Measurements from ENCODE around the gene ACAD11.
"Not testable (repeated sequence)": the region's sequence is repeated elsewhere in the genome, so short reads cannot be mapped to it uniquely, and the experiment has no call there.

The ACAD11 gene

DNA sequence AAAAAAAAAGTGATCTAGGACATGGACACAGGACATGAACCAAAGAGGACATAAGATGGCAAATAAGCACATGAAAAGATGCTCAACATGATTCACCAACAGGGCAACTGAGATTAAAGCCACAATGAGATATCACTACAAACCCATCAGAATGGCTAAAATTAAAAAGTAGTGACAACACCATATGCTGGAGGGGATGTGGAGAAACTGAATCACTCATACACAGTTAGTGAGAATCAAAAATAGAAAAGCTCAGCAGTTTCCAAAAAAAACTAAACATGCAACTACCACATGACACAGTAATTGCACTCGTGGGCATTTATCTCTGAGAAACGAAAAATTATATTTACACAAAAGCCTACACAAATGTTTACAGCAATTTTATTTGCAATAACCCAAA, 90.5 kb downstream of the ACAD11 start:
- no peak overlapping the region for H3K4me3 ChIP-seq (ENCODE audit: low read depth, low read length)
- in situ Hi-C loops (cut with HindIII; ENCODE audit: low sequenced_read_pairs): no loop called here
- TF ChIP-seq, protein P1, sequence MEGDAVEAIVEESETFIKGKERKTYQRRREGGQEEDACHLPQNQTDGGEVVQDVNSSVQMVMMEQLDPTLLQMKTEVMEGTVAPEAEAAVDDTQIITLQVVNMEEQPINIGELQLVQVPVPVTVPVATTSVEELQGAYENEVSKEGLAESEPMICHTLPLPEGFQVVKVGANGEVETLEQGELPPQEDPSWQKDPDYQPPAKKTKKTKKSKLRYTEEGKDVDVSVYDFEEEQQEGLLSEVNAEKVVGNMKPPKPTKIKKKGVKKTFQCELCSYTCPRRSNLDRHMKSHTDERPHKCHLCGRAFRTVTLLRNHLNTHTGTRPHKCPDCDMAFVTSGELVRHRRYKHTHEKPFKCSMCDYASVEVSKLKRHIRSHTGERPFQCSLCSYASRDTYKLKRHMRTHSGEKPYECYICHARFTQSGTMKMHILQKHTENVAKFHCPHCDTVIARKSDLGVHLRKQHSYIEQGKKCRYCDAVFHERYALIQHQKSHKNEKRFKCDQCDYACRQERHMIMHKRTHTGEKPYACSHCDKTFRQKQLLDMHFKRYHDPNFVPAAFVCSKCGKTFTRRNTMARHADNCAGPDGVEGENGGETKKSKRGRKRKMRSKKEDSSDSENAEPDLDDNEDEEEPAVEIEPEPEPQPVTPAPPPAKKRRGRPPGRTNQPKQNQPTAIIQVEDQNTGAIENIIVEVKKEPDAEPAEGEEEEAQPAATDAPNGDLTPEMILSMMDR (IDR thresholded peaks at IDR 0.05; ENCODE audit: low read depth, low read length): no peak
- DNase-seq (ENCODE audit: low read depth, low spot score): no peak

DNA sequence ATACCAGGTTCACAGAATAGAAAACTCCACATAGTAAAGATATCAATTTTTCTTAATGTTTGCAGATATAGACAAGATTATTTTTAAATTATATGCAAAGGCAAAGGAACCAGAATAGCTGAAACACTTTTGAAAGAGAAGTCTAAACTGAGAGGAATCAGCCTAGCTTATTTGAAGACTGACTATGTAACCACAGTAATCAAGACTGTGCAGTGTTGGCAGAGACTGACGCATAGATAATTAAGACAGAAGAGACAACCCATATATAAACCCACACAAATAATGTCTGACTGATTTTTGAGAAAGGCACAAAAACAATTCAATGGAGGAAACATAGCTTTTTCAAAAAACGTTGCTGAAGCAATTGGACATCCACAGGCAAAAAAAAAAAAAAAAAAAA, 91.2 kb downstream of the ACAD11 start:
- in situ Hi-C loops (cut with HindIII; ENCODE audit: low sequenced_read_pairs): no loop called here
- no peak overlapping the region for H3K4me3 ChIP-seq (ENCODE audit: low read depth, low read length)
- TF ChIP-seq, protein P1 (IDR thresholded peaks at IDR 0.05; ENCODE audit: low read depth, low read length): no peak
- DNase-seq (ENCODE audit: low read depth, low spot score): no peak

DNA sequence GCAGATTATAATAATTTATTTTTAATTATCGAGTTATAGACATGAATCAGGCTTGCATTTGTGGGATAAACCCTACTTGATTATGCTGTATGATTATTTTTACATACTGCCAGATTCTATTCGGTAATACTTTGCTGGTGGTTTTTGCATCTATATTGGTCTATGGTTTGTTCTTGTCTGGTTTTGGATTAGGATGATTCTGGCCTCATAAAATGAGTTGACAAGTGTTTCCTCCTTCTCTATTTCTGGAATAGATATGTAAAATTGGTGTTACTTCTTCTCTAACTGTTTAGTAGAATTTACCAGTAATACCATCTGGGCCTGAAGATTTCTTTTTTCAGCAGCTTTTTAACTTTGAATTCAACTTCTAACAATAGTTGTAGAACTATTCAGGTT, 95.5 kb downstream of the ACAD11 start:
- DNase-seq (ENCODE audit: low read depth, low spot score): no peak
- in situ Hi-C loops (cut with HindIII; ENCODE audit: low sequenced_read_pairs): no loop called here
- H3K4me3 ChIP-seq (ENCODE audit: low read depth, low read length): no peak overlapping the region
- TF ChIP-seq, protein P1 (IDR thresholded peaks at IDR 0.05; ENCODE audit: low read depth, low read length): no peak

DNA sequence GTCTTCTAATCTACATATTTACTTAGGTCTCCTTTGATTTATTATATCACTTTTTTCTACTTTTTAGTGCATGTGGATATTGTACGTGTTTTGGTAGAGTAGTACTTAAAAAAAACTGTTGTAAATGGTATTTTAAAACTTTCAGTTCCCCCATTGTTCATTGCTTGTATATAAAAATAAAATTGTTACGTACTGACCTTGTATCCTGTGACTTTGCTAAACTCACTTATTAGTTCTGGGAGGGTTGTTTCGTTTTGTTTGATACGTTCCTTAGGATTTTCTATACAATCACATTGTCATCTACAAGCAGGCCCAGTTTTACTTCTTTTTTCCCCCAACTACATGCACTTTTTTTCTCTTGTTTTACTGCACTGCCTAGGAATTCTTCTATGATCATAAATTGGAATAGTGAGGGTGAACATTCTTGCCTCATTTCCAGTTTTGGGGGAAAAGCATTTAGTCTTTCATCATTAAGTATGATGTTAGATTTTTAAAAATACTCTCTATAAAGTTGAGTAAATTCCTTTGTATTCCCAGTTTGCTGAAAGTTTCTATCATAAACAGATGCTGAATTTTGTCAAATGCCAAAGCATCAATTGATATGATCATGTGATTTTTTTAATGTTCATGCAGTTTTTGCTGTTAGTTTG, 96.1 kb downstream of the ACAD11 start:
- no peak for DNase-seq (ENCODE audit: low read depth, low spot score)
- in situ Hi-C loops (cut with HindIII; ENCODE audit: low sequenced_read_pairs): no loop called here
- H3K4me3 ChIP-seq (ENCODE audit: low read depth, low read length): no peak overlapping the region
- TF ChIP-seq, protein P1 (IDR thresholded peaks at IDR 0.05; ENCODE audit: low read depth, low read length): no peak

DNA sequence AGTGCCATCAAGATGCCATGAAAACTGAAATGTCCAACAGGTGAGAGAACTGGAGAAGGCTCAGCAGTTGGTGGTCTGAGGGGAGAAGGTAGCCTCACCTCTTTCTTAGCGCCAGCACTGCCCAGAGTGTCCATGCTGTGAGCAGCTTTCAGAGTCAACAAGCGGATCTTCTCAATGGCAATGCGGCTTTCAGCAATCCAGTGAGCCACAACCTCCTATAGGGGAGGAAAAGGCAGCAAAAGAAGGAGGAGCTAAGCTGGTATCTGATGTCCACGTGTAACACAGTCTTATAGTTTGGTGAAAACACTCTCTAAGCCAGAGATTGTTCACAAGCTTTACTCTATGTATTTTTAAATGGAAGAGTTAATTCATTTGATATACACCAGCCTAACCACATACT, 98.6 kb downstream of the ACAD11 start:
- no peak for DNase-seq (ENCODE audit: low read depth, low spot score)
- H3K4me3 ChIP-seq (ENCODE audit: low read depth, low read length): no peak overlapping the region
- TF ChIP-seq, protein P1 (IDR thresholded peaks at IDR 0.05; ENCODE audit: low read depth, low read length): no peak
- in situ Hi-C loops (cut with HindIII; ENCODE audit: low sequenced_read_pairs): no loop called here

DNA sequence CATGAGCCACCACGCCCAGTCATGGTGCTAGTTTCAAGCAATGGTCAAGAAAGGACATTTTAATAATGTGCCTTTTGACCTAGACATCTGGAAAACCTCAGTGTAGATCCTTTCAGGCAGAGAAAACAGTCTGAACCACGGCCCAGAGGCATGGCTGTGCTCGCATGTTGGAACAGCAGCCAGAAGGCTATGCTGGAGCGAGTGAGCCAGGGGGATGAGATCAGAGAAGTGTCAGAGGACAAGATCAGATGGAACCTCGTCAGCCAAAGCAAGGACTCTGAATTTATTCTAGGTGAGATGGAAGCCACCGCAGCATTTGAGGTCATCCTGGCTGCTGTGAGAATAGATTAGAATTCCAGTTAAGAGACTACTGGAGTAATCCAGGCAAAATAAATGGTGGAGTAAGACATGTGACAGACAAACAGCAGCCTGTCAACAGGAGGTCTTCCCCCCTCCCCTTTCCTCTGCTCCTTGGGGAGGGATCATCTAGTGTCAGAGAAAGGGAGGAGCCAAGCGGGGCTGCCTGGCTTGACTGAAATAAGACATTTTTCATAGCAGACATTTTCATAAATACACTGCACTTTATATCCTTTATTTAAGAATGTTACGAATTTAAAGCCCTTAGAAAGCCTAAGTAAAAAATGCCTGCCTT, 103.0 kb downstream of the ACAD11 start:
- in situ Hi-C loops (cut with HindIII; ENCODE audit: low sequenced_read_pairs): no loop called here
- TF ChIP-seq, protein P1 (IDR thresholded peaks at IDR 0.05; ENCODE audit: low read depth, low read length): no peak
- no peak overlapping the region for H3K4me3 ChIP-seq (ENCODE audit: low read depth, low read length)
- no peak for DNase-seq (ENCODE audit: low read depth, low spot score)

DNA sequence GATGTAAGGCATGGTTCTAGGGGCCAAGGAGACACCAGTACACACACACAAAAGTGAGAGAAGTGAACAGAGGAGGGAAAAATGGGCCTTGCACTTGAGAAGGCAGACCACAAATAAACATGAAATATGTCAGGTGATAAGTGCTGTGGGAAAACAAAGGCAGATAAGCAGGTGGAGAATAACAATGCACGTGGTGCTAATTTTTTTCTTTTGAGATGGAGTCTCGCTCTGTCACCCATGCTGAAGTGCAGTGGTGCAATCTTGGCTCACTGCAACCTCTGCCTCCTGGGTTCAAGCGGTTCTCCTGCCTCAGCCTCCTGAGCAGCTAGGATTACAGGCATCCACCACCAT, 103.6 kb downstream of the ACAD11 start:
- in situ Hi-C loops (cut with HindIII; ENCODE audit: low sequenced_read_pairs); DNase-seq (ENCODE audit: low read depth, low spot score); H3K4me3 ChIP-seq (ENCODE audit: low read depth, low read length): not testable (repeated sequence)
